GM23338 (cell line): ENCODE data around the gene PCYT2. TPM values are rescaled to one million over a fixed set of nuclear protein-coding genes. Genes with fewer than 3 reads are reported as not detected.

ENCODE experiments used
- ATAC-seq: fragments of 200-7000 bp; cut with Tn5 transposase; 3 replicates; pipeline ENCODE4 v1.9.1; 2020
- DNase-seq: peaks from one replicate; pipeline ENCODE4 v3.0.0-alpha.2; 2015; ENCODE audit warnings: low spot score
- H2AFZ ChIP-seq: fragments of 200-600 bp; sonication (generic); 2 replicates; pipeline ENCODE4 v1.8.0; 2016; ENCODE audit warnings: antibody characterized with exemption, mild to moderate bottlenecking, moderate library complexity
- H3F3A ChIP-seq: fragments of 200-600 bp; sonication (generic); replicated peaks from 2 replicates; pipeline ENCODE4 v1.8.0; 2017; ENCODE audit warnings: antibody characterized with exemption, mixed run types, low read depth
- H3K27ac ChIP-seq: fragments of 200-600 bp; sonication (generic); 2 replicates; pipeline ENCODE4 v1.6.1; 2016; ENCODE audit warnings: low read depth
- H3K27me3 ChIP-seq: fragments of 200-600 bp; sonication (generic); 2 replicates; pipeline ENCODE4 v1.8.0; 2016; ENCODE audit warnings: mild to moderate bottlenecking, mixed run types, moderate library complexity; ENCODE audit not compliant: insufficient read depth
- H3K36me3 ChIP-seq: fragments of 200-600 bp; sonication (generic); 2 replicates; pipeline ENCODE4 v1.8.0; 2016; ENCODE audit warnings: mild to moderate bottlenecking; ENCODE audit not compliant: insufficient read depth
- H3K4me1 ChIP-seq: fragments of 200-600 bp; sonication (generic); 2 replicates; pipeline ENCODE4 v1.8.0; 2016; ENCODE audit warnings: mild to moderate bottlenecking, moderate library complexity; ENCODE audit not compliant: insufficient read depth
- H3K4me2 ChIP-seq: fragments of 200-600 bp; sonication (generic); 2 replicates; pipeline ENCODE4 v1.7.1; 2017; ENCODE audit warnings: mixed run types
- H3K4me3 ChIP-seq: fragments of 200-600 bp; sonication (generic); 2 replicates; pipeline ENCODE4 v1.6.1; 2016; ENCODE audit warnings: mixed run types
- H3K79me2 ChIP-seq: fragments of 200-600 bp; sonication (generic); replicated peaks from 2 replicates; pipeline ENCODE4 v1.8.0; 2017; ENCODE audit warnings: mild to moderate bottlenecking; ENCODE audit not compliant: insufficient read depth
- H3K9me2 ChIP-seq: fragments of 200-600 bp; sonication (generic); 2 replicates; pipeline ENCODE4 v1.8.0; 2017; ENCODE audit not compliant: insufficient read depth
- H4K20me1 ChIP-seq: fragments of 200-600 bp; sonication (generic); replicated peaks from 2 replicates; pipeline ENCODE4 v1.8.0; 2017; ENCODE audit warnings: mild to moderate bottlenecking; ENCODE audit not compliant: insufficient read depth
- H3K27ac Mint-ChIP-seq: 2 replicates; pipeline ENCODE4 v1.8.0; 2020; ENCODE audit warnings: inconsistent platforms, mild to moderate bottlenecking, moderate library complexity, mixed read lengths
- H3K27me3 Mint-ChIP-seq: 3 replicates; pipeline ENCODE4 v1.8.0; 2022; ENCODE audit warnings: low read depth, mild to moderate bottlenecking, moderate library complexity, mixed read lengths, inconsistent platforms; ENCODE audit not compliant: insufficient read depth, poor library complexity
- H3K36me3 Mint-ChIP-seq: 3 replicates; pipeline ENCODE4 v1.8.0; 2021; ENCODE audit warnings: low read depth, mild to moderate bottlenecking, inconsistent platforms, moderate library complexity, mixed read lengths
- H3K4me1 Mint-ChIP-seq: 3 replicates; pipeline ENCODE4 v1.8.0; 2020; ENCODE audit warnings: mild to moderate bottlenecking, inconsistent platforms, mixed read lengths
- H3K4me3 Mint-ChIP-seq: 3 replicates; pipeline ENCODE4 v1.8.0; 2021; ENCODE audit warnings: moderate library complexity, mild to moderate bottlenecking, inconsistent platforms, mixed read lengths
- H3K9me3 Mint-ChIP-seq: 3 replicates; pipeline ENCODE4 v1.8.0; 2020; ENCODE audit warnings: moderate library complexity, mild to moderate bottlenecking, inconsistent platforms, mixed read lengths
- EZH2phosphoT487 ChIP-seq: fragments of 200-600 bp; sonication (generic); IDR thresholded peaks from one replicate; pipeline ENCODE4 v1.8.1; 2018; ENCODE audit warnings: antibody characterized with exemption; ENCODE audit not compliant: unreplicated experiment
- NANOG ChIP-seq: IDR thresholded peaks from 2 replicates; pipeline ENCODE4 v1.6.1; 2016; ENCODE audit warnings: antibody characterized with exemption, borderline replicate concordance
- ZNF462 ChIP-seq: fragments of 250-450 bp; sonication (Bioruptor Pico); IDR thresholded peaks from 2 replicates; pipeline ENCODE4 v1.5.0; 2020; ENCODE audit warnings: mild to moderate bottlenecking, moderate library complexity
- polyA plus RNA-seq: library from polyadenylated mRNA; unstranded; fragments of >200 nt; fragmentation: Nextera tagmentation; extraction: Ambion mirVana; gene quantifications from 2 replicates; pipeline ENCODE4 v1.2.1, GENCODE V29; 2016
- total RNA-seq: library from RNA; depleted of rRNA; stranded (reverse); fragments of >200 nt; shearing (Covaris generic); gene quantifications from 2 replicates; pipeline ENCODE4 v1.2.3, GENCODE V29; 2014
- TF ChIP-seq, protein P1 (sequence below): IDR thresholded peaks from one replicate; pipeline ENCODE4 v1.6.1; 2018; ENCODE audit warnings: antibody characterized with exemption; ENCODE audit not compliant: unreplicated experiment
- TF ChIP-seq, protein P2 (sequence below), 2 experiments: fragments of 200-600 bp in 1 of 2; sonication (generic) in 1 of 2; conservative IDR thresholded peaks; 2 replicates each; pipeline versions ENCODE4 v1.5.1 to v1.6.1; 2016 to 2017; ENCODE audit warnings: antibody characterized with exemption in 2 of 2, low read depth in 2 of 2, mild to moderate bottlenecking in 2 of 2, moderate library complexity in 1 of 2
- TF ChIP-seq, protein P3 (sequence below): IDR thresholded peaks from 2 replicates; pipeline ENCODE4 v1.6.1; 2016; ENCODE audit warnings: antibody characterized with exemption

The PCYT2 gene
- total and polyA plus RNA-seq, 2 experiments from 2014 or later: 51.6 to 82.9 TPM

DNA sequence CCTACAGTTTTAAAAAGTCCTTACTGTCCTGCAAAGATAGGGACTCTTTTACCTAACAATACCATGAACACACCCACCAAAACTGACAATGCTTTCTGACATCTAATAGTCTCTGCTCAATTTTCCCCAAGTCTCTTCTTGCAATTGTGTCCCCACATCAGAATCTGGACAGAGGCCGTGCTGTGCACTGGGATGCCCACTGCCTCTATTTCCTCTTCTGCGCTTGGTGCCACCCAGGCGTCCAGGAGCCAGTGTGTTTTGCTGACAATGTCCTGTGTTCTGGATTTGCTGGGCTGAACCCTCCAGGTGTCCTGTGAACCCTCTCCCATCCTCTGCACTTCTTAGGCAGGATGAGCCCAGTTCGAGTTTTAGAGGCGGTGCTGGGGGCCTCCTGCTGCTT, 33.6 kb downstream of the PCYT2 start:
- H3K27me3 ChIP-seq: no peaks in the 10 kb centered on the region
- no peaks in the 10 kb centered on the region for H3K79me2 ChIP-seq
- H4K20me1 ChIP-seq: peaks cover 4% of the 10 kb centered on the region
- TF ChIP-seq, protein P1, sequence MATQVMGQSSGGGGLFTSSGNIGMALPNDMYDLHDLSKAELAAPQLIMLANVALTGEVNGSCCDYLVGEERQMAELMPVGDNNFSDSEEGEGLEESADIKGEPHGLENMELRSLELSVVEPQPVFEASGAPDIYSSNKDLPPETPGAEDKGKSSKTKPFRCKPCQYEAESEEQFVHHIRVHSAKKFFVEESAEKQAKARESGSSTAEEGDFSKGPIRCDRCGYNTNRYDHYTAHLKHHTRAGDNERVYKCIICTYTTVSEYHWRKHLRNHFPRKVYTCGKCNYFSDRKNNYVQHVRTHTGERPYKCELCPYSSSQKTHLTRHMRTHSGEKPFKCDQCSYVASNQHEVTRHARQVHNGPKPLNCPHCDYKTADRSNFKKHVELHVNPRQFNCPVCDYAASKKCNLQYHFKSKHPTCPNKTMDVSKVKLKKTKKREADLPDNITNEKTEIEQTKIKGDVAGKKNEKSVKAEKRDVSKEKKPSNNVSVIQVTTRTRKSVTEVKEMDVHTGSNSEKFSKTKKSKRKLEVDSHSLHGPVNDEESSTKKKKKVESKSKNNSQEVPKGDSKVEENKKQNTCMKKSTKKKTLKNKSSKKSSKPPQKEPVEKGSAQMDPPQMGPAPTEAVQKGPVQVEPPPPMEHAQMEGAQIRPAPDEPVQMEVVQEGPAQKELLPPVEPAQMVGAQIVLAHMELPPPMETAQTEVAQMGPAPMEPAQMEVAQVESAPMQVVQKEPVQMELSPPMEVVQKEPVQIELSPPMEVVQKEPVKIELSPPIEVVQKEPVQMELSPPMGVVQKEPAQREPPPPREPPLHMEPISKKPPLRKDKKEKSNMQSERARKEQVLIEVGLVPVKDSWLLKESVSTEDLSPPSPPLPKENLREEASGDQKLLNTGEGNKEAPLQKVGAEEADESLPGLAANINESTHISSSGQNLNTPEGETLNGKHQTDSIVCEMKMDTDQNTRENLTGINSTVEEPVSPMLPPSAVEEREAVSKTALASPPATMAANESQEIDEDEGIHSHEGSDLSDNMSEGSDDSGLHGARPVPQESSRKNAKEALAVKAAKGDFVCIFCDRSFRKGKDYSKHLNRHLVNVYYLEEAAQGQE: no peak
- TF ChIP-seq ZNF462 (CRISPR knock-in tag) (no peak), EZH2phosphoT487 (no peak), NANOG (no peak)
- TF ChIP-seq, protein P2, sequence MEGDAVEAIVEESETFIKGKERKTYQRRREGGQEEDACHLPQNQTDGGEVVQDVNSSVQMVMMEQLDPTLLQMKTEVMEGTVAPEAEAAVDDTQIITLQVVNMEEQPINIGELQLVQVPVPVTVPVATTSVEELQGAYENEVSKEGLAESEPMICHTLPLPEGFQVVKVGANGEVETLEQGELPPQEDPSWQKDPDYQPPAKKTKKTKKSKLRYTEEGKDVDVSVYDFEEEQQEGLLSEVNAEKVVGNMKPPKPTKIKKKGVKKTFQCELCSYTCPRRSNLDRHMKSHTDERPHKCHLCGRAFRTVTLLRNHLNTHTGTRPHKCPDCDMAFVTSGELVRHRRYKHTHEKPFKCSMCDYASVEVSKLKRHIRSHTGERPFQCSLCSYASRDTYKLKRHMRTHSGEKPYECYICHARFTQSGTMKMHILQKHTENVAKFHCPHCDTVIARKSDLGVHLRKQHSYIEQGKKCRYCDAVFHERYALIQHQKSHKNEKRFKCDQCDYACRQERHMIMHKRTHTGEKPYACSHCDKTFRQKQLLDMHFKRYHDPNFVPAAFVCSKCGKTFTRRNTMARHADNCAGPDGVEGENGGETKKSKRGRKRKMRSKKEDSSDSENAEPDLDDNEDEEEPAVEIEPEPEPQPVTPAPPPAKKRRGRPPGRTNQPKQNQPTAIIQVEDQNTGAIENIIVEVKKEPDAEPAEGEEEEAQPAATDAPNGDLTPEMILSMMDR (conservative IDR thresholded peaks at IDR 0.05; ENCODE audit: low read depth in 2 of 2): no peak
- TF ChIP-seq, protein P3, sequence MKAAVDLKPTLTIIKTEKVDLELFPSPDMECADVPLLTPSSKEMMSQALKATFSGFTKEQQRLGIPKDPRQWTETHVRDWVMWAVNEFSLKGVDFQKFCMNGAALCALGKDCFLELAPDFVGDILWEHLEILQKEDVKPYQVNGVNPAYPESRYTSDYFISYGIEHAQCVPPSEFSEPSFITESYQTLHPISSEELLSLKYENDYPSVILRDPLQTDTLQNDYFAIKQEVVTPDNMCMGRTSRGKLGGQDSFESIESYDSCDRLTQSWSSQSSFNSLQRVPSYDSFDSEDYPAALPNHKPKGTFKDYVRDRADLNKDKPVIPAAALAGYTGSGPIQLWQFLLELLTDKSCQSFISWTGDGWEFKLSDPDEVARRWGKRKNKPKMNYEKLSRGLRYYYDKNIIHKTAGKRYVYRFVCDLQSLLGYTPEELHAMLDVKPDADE: no peak
- no peaks in the 10 kb centered on the region for H3K9me3 Mint-ChIP-seq
- H3K4me2 ChIP-seq: no peak overlapping the region
- H3K27ac Mint-ChIP-seq: no peak overlapping the region
- peaks cover 47% of the 10 kb centered on the region for H3K36me3 Mint-ChIP-seq
- no peaks in the 10 kb centered on the region for H3K4me1 Mint-ChIP-seq
- no peak overlapping the region for H3K4me3 ChIP-seq
- no peak overlapping the region for H3K27ac ChIP-seq
- no peaks in the 10 kb centered on the region for H3K9me2 ChIP-seq
- H3K27me3 Mint-ChIP-seq: peaks cover 14% of the 10 kb centered on the region
- H3K36me3 ChIP-seq: peaks cover 9% of the 10 kb centered on the region; the same call in 1 of the 2 replicates
- H3F3A ChIP-seq: 0 out of 2 replicates have a peak, but pooled peaks cover 3% of the 10 kb centered on the region
- ATAC-seq: no peak
- no peak overlapping the region for H2AFZ ChIP-seq
- no peak for DNase-seq
- no peaks in the 10 kb centered on the region for H3K4me1 ChIP-seq
- no peak overlapping the region; the same call in 2 of the 3 replicates for H3K4me3 Mint-ChIP-seq
